ENCODE data around the gene ASS1. TPM values are rescaled to one million over a fixed set of nuclear protein-coding genes. Genes with fewer than 3 reads are reported as not detected.
A peak's percentile ranks its signal among the peaks of the same experiment; 100 is the strongest.

Gene ASS1
- total and polyA plus RNA-seq, 2 of the 13 experiments (the other 11 are each of a cell fraction or from before 2014, with no cell fraction given) = 77.6 to 122 TPM

- FAIRE-seq = no peak
- ChIA-PET POLR2A (no interaction called here), CTCF (ENCODE audit: low intra/inter-chr PET ratio, low total read pairs) (no interaction called here)
- H3K4me1 ChIP-seq (ENCODE audit: insufficient read depth, low read length) = no peaks in the 10 kb centered on the region
- H3K27ac ChIP-seq (ENCODE audit: extremely low read length, insufficient read depth, low read length) = no peak overlapping the region
- H2AFZ ChIP-seq (ENCODE audit: low read length) = no peak overlapping the region
- TF ChIP-seq NFYC (CRISPR knock-in tag; IDR thresholded peaks at IDR 0.05) = no peak
- peak; percentile 26; the same call in 1 of the 2 replicates for TF ChIP-seq CTCF (CRISPR knock-in tag; IDR thresholded peaks at IDR 0.05)
- H3K9ac ChIP-seq (ENCODE audit: insufficient read depth, low read depth, low read length) = no peak overlapping the region
- intact Hi-C loops (cut with micrococcal nuclease; ENCODE audit: unreplicated experiment) (no loop called here), in situ Hi-C loops (cut with HindIII; ENCODE audit: extremely low pct_ligation_motif_present, low pct_unique_long_range_greater_than_20kb) (no loop called here)
- no peak for DNase-seq (ENCODE audit: low spot score)
- ATAC-seq = no peak
- no peaks in the 10 kb centered on the region for H3K79me2 ChIP-seq (ENCODE audit: insufficient read depth, low read length)
- no peaks in the 10 kb centered on the region for H3K9me3 ChIP-seq (ENCODE audit: low read length)
- peaks cover 5 to 12% of the 10 kb centered on the region in 2 experiments; a peak in 2 of 5 replicates for H3K27me3 ChIP-seq (ENCODE audit: control insufficient read depth in 1 of 2, insufficient read depth in 2 of 2, low read length in 2 of 2)
- H3K36me3 ChIP-seq (replicated peaks in 1 of 2; ENCODE audit: control insufficient read depth in 1 of 2, insufficient read depth in 2 of 2, low read length in 2 of 2) = no peaks in the 10 kb centered on the region
- WGBS (ENCODE audit: low lambda C conversion rate) = no CpG with 5 or more reads among the region's 9 CpGs
- no peak overlapping the region for H3K4me2 ChIP-seq (ENCODE audit: low read depth, low read length)
- H3K4me3 ChIP-seq (replicated peaks in 1 of 3; ENCODE audit: insufficient read depth in 1 of 3, low read depth in 2 of 3, low read length in 3 of 3) = no peak overlapping the region
- BruUV-seq (replicated peaks) = no TSS peak
- no peaks in the 10 kb centered on the region for H4K20me1 ChIP-seq (ENCODE audit: insufficient read depth, low read length)
Measured at GRCh38 chr9:130408669-130409068, 36.1 kb upstream of the ASS1 start.

DNA sequence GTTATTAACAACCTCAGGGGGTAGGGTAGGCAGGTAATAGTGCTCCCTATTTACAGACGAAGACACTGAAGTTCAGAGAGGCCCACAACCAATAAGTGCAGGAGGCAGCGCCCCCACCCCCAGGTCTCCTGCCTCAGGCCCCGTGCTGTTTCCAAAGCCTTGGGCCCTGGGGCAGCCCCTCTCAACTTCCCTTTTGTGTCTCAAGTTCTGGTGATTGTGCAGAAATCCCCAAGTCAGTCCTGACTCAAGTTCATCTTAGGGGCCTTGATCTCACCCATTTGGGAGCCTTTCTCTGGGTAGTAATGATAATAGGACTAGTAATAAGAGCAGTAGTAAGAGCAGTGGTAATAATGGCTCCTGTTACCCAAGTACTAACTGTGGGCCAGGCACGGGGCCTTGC is 35.5 kb upstream of the ASS1 start:
- intact Hi-C loops (cut with micrococcal nuclease; ENCODE audit: unreplicated experiment) = no loop called here
- no TSS peak for BruUV-seq (replicated peaks)
- WGBS (ENCODE audit: low lambda C conversion rate) = 49% methylated on average over 4 of the region's 4 CpGs

More for the DNA sequence above, 35.5 kb upstream of the ASS1 start:
- no peak overlapping the region for H3K4me2 ChIP-seq (ENCODE audit: low read depth, low read length)
- H3K27ac ChIP-seq (ENCODE audit: extremely low read length, insufficient read depth, low read length) = no peak overlapping the region
- no peak overlapping the region for H3K4me3 ChIP-seq (replicated peaks in 1 of 3; ENCODE audit: insufficient read depth in 1 of 3, low read depth in 2 of 3, low read length in 3 of 3)
- FAIRE-seq (no peak), DNase-seq (ENCODE audit: low spot score) (no peak), ATAC-seq (no peak)
- no peaks in the 10 kb centered on the region for H3K36me3 ChIP-seq (replicated peaks in 1 of 2; ENCODE audit: control insufficient read depth in 1 of 2, insufficient read depth in 2 of 2, low read length in 2 of 2)
- CTCF ChIA-PET (ENCODE audit: low intra/inter-chr PET ratio, low total read pairs) = no interaction called here
- no peak overlapping the region for H2AFZ ChIP-seq (ENCODE audit: low read length)
- H3K4me1 ChIP-seq (ENCODE audit: insufficient read depth, low read length) = no peaks in the 10 kb centered on the region
- 0 out of 5 replicates have a peak, but pooled peaks cover 5 to 7% of the 10 kb centered on the region in 2 experiments for H3K27me3 ChIP-seq (ENCODE audit: control insufficient read depth in 1 of 2, insufficient read depth in 2 of 2, low read length in 2 of 2)
- no peaks in the 10 kb centered on the region for H4K20me1 ChIP-seq (ENCODE audit: insufficient read depth, low read length)
- no peaks in the 10 kb centered on the region for H3K79me2 ChIP-seq (ENCODE audit: insufficient read depth, low read length)
- POLR2A ChIA-PET = no interaction called here
- TF ChIP-seq ZNF598 (CRISPR knock-in tag; IDR thresholded peaks at IDR 0.05; ENCODE audit: borderline replicate concordance) (no peak), HDAC1 (CRISPR knock-in tag; IDR thresholded peaks at IDR 0.05) (no peak), ZSCAN30 (CRISPR knock-in tag; IDR thresholded peaks at IDR 0.05) (no peak)
- in situ Hi-C loops (cut with HindIII; ENCODE audit: extremely low pct_ligation_motif_present, low pct_unique_long_range_greater_than_20kb) = no loop called here
- no peaks in the 10 kb centered on the region for H3K9me3 ChIP-seq (ENCODE audit: low read length)
- H3K9ac ChIP-seq (ENCODE audit: insufficient read depth, low read depth, low read length) = no peak overlapping the region

All from HepG2 (cell line).